Bronchial epithelial cell (primary cell): ENCODE results near the gene RBBP9. TPM values are rescaled to one million over a fixed set of nuclear protein-coding genes. Genes with fewer than 3 reads are reported as not detected.

ENCODE experiments used
- DNase-seq: peaks from one replicate; pipeline ENCODE4 v3.0.0-alpha.2; 2010; ENCODE audit warnings: low read depth
- FAIRE-seq: peaks from 2 replicates; lab custom pipeline; 2011; peaks lifted over from hg19 to GRCh38; lab: Jason Lieb, UNC
- H3K27me3 ChIP-seq: 2 replicates; pipeline ENCODE4 v1.5.1; 2011; ENCODE audit warnings: low read length; ENCODE audit not compliant: control insufficient read depth, insufficient read depth
- H3K36me3 ChIP-seq: 2 replicates; pipeline ENCODE4 v1.5.1; 2011; ENCODE audit warnings: low read length; ENCODE audit not compliant: control insufficient read depth, insufficient read depth
- H3K4me3 ChIP-seq: 2 replicates; pipeline ENCODE4 v1.5.1; 2011; ENCODE audit warnings: mild to moderate bottlenecking, low read depth, low read length, control low read depth
- total RNA-seq: library from RNA; depleted of rRNA; stranded (reverse); fragments of >200 nt; gene quantifications from 2 replicates; pipeline ENCODE4 v1.2.1, GENCODE V29; 2014
- TF ChIP-seq, protein P1 (sequence below): IDR thresholded peaks from 2 replicates; pipeline ENCODE4 v1.5.1; 2011; ENCODE audit warnings: mild to moderate bottlenecking, moderate library complexity, low read length, control low read depth, inconsistent platforms; ENCODE audit not compliant: insufficient read depth, severe bottlenecking

The RBBP9 gene
- total RNA-seq, 1 donor from 2014 or later, result 18.2 TPM

DNA sequence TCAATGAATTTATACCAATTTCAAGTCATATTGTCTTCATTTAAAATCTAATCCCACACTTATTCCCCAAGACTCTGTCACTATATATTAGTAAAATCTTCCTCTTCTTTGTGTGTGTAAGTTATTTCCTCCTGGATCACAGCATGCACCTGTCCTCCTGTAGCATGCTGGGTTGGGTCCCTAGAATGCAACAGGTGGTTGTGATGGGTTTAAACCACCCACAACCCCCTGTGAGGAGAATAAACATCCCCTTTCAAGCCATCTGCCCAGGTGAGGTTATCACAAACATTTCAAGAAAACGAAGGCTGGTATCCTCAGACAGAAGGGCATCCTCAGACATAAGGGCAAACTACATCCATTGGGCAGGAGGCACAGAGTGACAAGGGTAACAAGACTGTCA lies 56.6 kb downstream of the RBBP9 start:
- H3K27me3 ChIP-seq, result no peaks in the 10 kb centered on the region
- FAIRE-seq (no peak), DNase-seq (no peak)
- H3K36me3 ChIP-seq, result no peaks in the 10 kb centered on the region
- TF ChIP-seq, protein P1, sequence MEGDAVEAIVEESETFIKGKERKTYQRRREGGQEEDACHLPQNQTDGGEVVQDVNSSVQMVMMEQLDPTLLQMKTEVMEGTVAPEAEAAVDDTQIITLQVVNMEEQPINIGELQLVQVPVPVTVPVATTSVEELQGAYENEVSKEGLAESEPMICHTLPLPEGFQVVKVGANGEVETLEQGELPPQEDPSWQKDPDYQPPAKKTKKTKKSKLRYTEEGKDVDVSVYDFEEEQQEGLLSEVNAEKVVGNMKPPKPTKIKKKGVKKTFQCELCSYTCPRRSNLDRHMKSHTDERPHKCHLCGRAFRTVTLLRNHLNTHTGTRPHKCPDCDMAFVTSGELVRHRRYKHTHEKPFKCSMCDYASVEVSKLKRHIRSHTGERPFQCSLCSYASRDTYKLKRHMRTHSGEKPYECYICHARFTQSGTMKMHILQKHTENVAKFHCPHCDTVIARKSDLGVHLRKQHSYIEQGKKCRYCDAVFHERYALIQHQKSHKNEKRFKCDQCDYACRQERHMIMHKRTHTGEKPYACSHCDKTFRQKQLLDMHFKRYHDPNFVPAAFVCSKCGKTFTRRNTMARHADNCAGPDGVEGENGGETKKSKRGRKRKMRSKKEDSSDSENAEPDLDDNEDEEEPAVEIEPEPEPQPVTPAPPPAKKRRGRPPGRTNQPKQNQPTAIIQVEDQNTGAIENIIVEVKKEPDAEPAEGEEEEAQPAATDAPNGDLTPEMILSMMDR, result no peak
- H3K4me3 ChIP-seq, result no peak overlapping the region

DNA sequence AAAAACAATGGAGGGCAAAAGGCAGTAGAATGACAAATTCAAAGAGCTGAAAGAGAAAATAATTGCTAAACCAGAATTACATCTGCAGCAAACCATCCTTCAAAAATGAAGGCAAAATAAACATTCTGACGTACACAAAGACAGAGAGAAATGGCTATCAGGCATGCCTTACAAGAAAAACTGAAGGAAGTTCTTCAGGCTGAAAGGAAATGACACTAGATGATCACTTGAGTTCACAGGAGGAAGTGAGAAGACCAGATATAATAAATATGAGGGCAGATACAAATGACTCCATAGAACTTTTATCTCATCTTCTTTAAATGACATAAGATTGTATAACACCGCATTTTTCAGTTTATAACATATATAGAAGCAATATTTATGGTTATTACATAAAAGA lies 60.2 kb downstream of the RBBP9 start:
- FAIRE-seq (no peak), DNase-seq (no peak)
- TF ChIP-seq, protein P1, result no peak
- Histone ChIP-seq H3K27me3 (no peaks in the 10 kb centered on the region), H3K36me3 (no peaks in the 10 kb centered on the region), H3K4me3 (no peak overlapping the region)

Other genes starting within 250 kb of the RBBP9 start
- gene ZNF133, start 208.7 kb downstream of the RBBP9 start, total RNA-seq, result 30.8 and 33.3 TPM in 2 replicates
- gene DZANK1, start 30.2 kb downstream of the RBBP9 start, total RNA-seq, result 0.26 and 0.64 TPM in 2 replicates
- 6.3 and 9.1 TPM in 2 replicates for gene POLR3F, start 29.8 kb downstream of the RBBP9 start, total RNA-seq
- gene SEC23B, start 10.7 kb upstream of the RBBP9 start, total RNA-seq, result 81.6 and 119 TPM in 2 replicates
- gene SMIM26, start 70.2 kb upstream of the RBBP9 start, total RNA-seq, result 108 and 186 TPM in 2 replicates
- gene DTD1, start 90.8 kb upstream of the RBBP9 start, total RNA-seq, result 197 and 241 TPM in 2 replicates